ENCODE results near the gene SMO.

Gene SMO

GRCh38 chr7:129188372-129188891, at the start of gene SMO:
SMO (plus strand) TSS chr7:129188633; CDS start chr7:129189152, 519 bp downstream.
- no peak for DNase-seq

- DNase-seq, result no peak
These were observed 44.7 kb upstream of the SMO start for GRCh38 chr7:129143724-129144094.

GRCh38 chr7:129144095-129144833, 44.2 kb upstream of the SMO start, which contains the start of gene TSPAN33:
TSPAN33 (plus strand) TSS chr7:129144707; CDS start chr7:129144981, 274 bp downstream.
- DNase-seq, result peak; percentile 64

GRCh38 chr7:129144834-129145668, 43.4 kb upstream of the SMO start:
- no peak for DNase-seq

DNA sequence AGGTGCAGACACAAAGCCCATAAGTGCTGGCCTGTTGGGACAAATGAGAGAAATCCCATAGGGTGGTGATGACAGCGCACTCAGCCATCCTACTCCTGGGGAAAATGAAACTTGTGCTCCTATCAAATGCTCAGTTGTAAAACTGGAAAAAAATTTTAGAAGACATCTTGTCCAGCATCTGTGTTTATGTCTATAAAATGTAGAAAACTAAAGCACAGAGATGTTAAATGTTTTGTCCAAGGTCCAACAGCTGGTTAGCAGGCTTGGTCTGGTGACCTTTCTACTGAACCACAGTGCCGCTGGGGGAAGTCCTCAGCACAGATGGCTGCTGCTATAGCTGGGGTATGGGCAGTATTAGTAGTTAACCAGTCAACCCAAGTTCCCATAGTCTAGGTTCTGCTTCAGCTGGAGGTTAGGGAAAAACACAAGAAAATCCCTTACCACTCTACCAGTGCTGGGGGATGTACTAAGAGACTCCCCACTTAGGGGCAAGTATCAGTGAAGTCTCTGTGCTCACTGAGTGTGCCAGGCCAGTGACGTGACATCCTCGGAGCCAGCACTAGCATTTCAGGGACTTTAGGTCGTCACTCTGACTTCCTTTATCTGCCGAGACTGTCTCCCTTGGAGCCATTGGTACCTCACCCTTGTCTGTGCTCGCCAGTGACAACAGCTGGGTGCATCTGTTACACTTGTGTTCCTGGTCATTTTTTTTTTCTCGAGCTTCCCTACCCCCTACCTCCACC, 42.0 kb upstream of the SMO start:
- no peak for DNase-seq

GRCh38 chr7:129147731-129148130, 40.7 kb upstream of the SMO start:
- no peak for DNase-seq

DNA sequence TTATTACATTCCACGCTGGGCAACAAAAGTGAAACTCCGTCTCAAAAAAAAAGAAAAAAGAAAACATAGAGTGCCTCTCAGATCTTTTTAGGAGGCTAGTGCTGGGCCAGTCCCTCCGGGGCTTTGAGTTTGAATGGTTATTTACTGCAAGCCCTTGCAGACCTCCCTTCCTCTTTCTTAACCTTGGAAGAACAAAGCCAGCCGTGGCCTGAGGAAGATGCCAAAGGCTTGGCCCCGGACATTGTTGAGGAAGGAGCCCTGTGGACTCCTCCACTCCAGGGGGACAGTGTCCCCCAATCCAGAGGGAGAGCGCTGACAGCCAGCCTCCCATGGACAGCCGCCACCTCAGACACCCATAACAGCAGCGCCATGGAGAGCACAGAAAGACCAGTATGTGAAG, 38.9 kb upstream of the SMO start:
- no peak for DNase-seq

DNA sequence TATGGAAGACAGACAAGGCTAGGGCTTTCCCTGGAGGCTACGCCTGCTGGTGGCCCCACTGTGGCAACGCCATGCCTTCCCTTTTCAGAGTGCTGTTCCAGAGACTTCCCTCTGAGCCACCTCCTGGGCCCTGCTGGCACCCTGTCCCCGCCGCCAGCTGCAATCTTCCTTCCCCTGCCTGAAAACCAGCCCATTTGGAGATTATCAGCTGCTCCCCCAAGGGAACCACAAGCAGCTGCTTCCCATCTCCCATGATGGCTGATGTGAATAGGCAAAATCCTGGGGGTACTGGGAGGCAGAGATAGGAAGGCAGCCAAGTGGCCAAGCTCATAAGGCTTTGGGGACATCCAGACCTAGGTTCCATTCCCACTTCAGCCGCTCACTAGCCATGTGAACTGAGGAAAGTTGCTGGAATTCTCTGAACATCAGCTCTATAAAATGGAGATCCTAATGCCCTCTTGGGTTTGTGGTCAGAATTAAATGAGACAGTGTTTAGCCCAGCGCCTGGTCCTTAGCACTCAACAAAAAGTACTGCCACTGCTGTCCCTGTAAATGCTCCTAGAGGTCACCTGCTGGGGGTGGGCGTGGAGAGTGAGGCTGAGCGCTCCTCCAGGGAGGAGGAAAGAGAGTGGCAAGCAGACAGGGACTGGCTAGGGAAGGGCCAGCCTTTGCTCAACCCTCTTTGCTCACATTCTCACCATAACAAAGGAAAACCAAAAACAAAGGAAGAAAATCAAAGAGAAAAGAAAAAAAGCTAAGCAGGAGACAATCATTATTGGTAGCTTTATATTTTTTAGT, 38.0 kb upstream of the SMO start:
- DNase-seq, result no peak

DNA sequence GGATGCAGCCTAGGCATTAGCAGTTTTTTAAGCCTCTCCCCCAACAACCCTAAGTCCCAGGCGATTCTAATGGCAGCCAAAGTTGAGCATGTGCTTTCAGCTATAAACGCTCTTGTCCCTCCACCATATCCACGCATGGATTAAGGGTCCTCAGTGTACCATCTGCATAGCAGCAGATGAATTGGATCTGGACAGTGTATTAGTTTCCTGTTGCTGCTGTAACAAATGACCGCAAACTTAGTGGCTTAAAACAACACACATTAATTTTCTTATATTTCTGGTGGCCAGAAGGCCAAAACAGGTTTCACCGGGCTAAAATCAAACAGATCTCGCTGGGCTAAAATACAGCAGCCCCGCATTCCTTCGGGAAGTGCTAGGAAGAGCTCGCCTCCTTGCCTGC, 30.8 kb upstream of the SMO start:
- no peak for DNase-seq

GRCh38 chr7:129159539-129159938, 28.9 kb upstream of the SMO start:
- DNase-seq, result no peak

DNA sequence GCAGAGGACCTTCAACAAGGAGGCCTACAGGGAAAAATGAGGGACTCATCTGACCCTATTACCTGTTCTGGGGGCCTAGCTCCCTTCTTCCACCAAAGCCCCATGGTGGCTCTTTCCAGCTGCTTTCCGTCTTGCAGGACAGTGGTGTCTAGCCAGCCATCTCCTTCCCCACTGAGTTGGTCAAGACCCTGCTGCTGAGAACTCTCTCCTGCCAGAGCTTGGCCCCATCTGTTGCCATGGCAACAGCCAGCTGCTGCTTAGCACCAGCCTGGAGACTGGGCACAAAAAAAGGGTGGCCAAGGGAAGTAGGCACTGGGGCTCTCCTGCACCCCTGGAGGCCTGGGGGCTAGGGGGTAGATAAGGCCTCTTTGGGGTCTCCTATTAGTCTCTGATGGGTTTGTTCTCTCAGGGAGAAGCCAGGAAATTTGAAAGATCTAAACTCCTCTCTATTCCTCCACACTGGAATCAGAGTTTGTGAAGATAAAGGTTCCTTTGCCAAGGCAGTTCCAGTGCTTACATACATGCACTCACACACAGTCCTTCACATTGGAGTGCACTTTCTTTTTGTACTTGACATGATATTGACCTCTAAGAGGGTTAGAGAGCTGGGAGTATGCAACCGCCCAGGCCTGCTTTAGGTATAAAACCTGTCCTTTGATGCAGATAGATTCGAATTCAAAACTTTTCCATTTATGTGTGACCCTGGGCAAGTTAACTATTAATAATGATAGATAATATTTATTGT, 28.1 kb upstream of the SMO start:
- DNase-seq, result no peak

- DNase-seq, result no peak
These were observed 26.8 kb upstream of the SMO start for GRCh38 chr7:129161524-129162225.

- no peak for DNase-seq
These were observed 25.7 kb upstream of the SMO start for GRCh38 chr7:129162732-129163131.

DNA sequence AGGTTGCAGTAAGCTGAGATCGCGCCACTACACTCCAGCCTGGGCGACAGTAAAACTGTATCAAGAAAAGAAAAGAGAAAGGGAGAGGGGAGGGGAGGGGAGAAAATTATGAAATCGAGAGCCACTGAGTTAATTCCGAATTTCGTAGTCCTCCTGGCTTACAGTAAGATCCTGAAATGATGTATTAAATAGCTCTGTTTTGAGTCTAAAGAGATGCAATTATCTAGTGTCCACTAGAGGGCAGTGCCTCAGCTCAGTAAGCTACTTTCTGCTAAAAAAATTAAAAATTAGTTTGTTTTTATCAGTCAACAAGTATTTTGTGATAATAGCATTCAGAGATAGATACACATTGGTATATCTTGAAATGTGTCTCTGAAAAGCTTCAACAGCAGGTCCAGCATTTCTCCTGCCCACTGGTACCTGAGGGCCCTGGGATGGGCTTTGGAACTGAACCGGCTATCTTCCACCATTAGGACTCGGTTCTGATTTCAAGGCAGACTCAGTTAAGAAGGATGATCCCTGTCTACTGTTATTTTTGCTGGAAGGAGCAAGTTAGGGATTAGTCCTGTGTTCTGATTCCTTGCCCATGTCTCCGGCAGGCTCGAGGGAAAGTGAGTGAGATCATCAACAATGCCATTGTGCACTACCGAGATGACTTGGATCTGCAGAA, 24.4 kb upstream of the SMO start:
- DNase-seq, result no peak

- no peak for DNase-seq
These were observed 21.7 kb upstream of the SMO start for GRCh38 chr7:129166745-129167144.

DNA sequence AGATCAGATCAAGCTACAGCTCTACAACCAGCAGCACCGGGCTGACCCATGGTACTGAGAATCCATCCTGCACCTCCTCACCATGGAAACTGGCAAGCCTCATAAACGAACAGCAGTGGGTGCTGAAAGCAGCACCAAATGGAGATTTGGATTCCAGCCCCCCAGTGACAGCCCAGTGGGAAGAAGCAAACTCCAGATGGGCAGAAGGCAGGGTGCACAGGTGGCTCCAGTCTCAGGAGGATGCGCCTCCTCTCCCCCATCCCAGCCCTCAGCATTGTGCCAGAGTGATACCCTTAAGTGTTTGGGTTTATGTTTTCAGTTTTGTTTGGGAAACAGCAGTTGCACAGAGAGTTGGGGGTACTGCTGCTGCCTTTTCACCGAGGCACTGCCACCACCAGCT, 20.6 kb upstream of the SMO start:
- DNase-seq, result peak; percentile 40

DNA sequence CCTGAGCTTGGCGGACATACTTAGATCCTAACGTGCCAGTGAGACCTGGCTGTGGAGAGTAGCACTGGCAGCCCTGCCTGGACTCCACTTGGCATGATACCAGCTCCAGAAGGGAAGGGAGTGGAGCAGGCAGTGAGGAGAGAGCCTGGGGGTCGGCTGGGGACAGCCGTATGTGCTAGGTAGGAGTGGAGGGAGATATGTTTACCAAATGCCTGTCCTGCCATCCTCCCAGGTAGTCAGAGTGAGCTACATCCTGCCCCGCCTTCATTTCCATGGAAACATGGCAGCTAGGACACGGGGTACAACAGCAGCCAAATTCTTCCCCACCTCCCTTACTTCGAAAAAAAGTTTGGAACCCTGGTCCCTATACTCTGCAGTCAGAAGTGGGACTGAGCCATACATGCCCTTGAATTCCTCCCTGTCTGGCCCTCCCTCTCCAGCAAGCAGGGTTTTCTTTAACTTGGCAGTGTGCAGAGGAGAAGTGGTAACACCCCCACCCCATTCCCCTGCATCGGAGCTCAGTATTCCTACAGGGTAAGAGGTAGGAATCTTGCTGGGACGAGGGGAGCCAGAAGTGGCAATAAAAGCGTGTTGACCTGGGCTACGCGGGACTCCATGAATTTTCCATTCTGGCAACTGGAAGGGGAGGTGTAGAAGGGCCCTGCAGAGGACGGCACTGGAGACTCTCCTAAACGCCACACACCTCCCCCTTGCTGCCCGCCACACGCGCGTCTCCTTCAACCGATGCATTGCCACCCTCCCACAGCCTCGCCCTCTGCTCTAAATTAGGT, 20.0 kb upstream of the SMO start:
- no peak for DNase-seq

GRCh38 chr7:129169171-129169671, 19.2 kb upstream of the SMO start:
- no peak for DNase-seq

GRCh38 chr7:129169686-129170440, 18.6 kb upstream of the SMO start:
- DNase-seq, result no peak

Data from NCI-H524 treated with DMSO at 0.1 percent for 48 hours (cell line).